Keratinocyte (primary cell): ENCODE data around the gene HESX1.

Source experiments
- EZH2 ChIP-seq: IDR thresholded peaks from one replicate; pipeline ENCODE4 v1.6.1; 2012; ENCODE audit warnings: inconsistent platforms, mild to moderate bottlenecking, low read length, moderate library complexity
- TF ChIP-seq, protein P1 (sequence below), 3 experiments: IDR thresholded peaks in 1 of 3; conservative IDR thresholded peaks in 1 of 3; optimal IDR thresholded peaks in 1 of 3; 2 replicates in 2 of 3; 3 replicates in 1 of 3; pipeline versions ENCODE3 to v1.5.1; 2011; ENCODE audit warnings: low read length in 3 of 3, mild to moderate bottlenecking in 3 of 3, moderate library complexity in 2 of 3, control low read depth in 1 of 3, inconsistent platforms in 1 of 3; ENCODE audit not compliant: insufficient read depth in 2 of 3; ENCODE audit errors: extremely low read depth in 1 of 3

DNA sequence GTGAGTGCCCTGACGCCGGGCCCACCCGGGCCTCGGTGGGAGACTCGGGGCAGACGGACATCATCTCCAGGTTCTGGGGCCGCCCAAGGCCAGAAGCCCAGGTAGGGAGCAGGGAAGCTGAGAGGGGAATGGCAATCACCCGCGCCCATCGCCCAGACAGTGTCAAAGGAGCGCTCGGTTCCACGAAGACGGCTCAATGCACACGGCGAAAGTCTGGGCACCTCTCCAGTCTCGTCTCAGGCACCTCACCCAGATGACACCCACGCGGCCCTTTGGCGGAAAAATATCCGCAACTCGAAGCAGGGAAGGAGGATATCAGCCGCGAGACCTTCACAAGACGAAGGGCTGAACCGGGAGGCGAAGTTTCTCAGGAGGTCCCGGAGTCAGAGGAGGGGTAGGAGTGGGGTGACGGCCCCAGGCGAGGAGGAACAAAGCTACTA, 35.5 kb downstream of the HESX1 start:
- TF ChIP-seq, protein P1, sequence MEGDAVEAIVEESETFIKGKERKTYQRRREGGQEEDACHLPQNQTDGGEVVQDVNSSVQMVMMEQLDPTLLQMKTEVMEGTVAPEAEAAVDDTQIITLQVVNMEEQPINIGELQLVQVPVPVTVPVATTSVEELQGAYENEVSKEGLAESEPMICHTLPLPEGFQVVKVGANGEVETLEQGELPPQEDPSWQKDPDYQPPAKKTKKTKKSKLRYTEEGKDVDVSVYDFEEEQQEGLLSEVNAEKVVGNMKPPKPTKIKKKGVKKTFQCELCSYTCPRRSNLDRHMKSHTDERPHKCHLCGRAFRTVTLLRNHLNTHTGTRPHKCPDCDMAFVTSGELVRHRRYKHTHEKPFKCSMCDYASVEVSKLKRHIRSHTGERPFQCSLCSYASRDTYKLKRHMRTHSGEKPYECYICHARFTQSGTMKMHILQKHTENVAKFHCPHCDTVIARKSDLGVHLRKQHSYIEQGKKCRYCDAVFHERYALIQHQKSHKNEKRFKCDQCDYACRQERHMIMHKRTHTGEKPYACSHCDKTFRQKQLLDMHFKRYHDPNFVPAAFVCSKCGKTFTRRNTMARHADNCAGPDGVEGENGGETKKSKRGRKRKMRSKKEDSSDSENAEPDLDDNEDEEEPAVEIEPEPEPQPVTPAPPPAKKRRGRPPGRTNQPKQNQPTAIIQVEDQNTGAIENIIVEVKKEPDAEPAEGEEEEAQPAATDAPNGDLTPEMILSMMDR (optimal IDR thresholded peaks at IDR 0.05 in 1 of 3, IDR thresholded peaks at IDR 0.05 in 1 of 3, conservative IDR thresholded peaks at IDR 0.05 in 1 of 3; ENCODE audit: extremely low read depth in 1 of 3, insufficient read depth in 2 of 3, low read length in 3 of 3) = no peak
- TF ChIP-seq EZH2 = peak; percentile 53
